Transverse colon (tissue), 4 donors: ENCODE results near the gene DPH7.

Source experiments
- EP300 ChIP-seq: sonication (generic); formaldehyde crosslinking; IDR thresholded peaks from one replicate; pipeline ENCODE4 v1.6.1; 2017; ENCODE audit warnings: antibody characterized with exemption, low read depth
- POLR2A ChIP-seq: fragments of 450-650 bp; IDR thresholded peaks from one replicate; pipeline ENCODE4 v1.6.1; 2016; ENCODE audit warnings: antibody characterized with exemption, mild to moderate bottlenecking, moderate library complexity
- POLR2AphosphoS5 ChIP-seq, 3 donors: sonication (generic); formaldehyde crosslinking; IDR thresholded peaks; one replicate each; pipeline ENCODE4 v1.6.1; 2016; ENCODE audit warnings: antibody characterized with exemption in 3 of 3
- TF ChIP-seq, protein P1 (sequence below), 5 experiments: fragments of 200-600 bp in 3 of 5; fragments of 450-650 bp in 2 of 5; sonication (generic) in 3 of 5; IDR thresholded peaks; 1 replicate in 2 of 5; 2 replicates in 3 of 5; pipeline ENCODE4 v1.5.1; 2016 to 2017; ENCODE audit warnings: antibody characterized with exemption in 5 of 5, inconsistent platforms in 3 of 5, mild to moderate bottlenecking in 2 of 5, moderate library complexity in 1 of 5

DNA sequence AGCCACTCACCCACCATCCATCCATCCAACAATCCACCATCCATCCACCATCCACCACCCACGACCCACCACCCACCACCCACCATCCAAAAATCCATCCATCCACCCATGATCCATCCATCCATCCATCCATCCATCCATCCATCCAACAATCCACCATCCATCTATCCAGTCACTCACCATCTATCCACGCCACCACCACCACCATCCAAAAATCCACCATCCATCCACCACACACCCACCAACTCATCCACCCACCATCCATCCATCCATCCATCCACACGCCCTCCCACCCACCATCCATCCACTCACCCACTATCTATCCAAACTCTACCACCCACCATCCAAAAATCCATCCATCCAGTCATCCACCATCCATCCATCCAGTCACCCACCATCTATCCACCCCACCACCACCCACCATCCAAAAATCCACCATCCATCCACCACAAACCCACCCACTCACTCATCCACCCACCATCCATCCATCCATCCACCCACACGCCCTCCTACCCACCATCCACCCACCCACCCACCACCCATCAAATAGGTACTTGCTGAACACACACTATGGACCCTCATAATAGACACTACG is 9.0 kb downstream of the DPH7 start:
- TF ChIP-seq, protein P1, sequence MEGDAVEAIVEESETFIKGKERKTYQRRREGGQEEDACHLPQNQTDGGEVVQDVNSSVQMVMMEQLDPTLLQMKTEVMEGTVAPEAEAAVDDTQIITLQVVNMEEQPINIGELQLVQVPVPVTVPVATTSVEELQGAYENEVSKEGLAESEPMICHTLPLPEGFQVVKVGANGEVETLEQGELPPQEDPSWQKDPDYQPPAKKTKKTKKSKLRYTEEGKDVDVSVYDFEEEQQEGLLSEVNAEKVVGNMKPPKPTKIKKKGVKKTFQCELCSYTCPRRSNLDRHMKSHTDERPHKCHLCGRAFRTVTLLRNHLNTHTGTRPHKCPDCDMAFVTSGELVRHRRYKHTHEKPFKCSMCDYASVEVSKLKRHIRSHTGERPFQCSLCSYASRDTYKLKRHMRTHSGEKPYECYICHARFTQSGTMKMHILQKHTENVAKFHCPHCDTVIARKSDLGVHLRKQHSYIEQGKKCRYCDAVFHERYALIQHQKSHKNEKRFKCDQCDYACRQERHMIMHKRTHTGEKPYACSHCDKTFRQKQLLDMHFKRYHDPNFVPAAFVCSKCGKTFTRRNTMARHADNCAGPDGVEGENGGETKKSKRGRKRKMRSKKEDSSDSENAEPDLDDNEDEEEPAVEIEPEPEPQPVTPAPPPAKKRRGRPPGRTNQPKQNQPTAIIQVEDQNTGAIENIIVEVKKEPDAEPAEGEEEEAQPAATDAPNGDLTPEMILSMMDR (IDR thresholded peaks at IDR 0.05) = no peak
- no peak for TF ChIP-seq POLR2AphosphoS5 (IDR thresholded peaks at IDR 0.05)
- TF ChIP-seq POLR2A = no peak
- TF ChIP-seq EP300 = no peak
